AG10803 (cell line): ENCODE measurements around the gene ADM2.
"Not testable (repeated sequence)": the region's sequence is repeated elsewhere in the genome, so short reads cannot be mapped to it uniquely, and the experiment has no call there.

ENCODE experiments used
- DNase-seq: peaks from one replicate; pipeline ENCODE4 v3.0.0; 2010; ENCODE audit warnings: low read depth
- H3K4me3 ChIP-seq: 2 replicates; pipeline ENCODE4 v1.5.1; 2011; ENCODE audit warnings: mild to moderate bottlenecking, low read length, control low read depth
- CTCF ChIP-seq: conservative IDR thresholded peaks from 2 replicates; pipeline ENCODE4 v1.5.1; 2011; ENCODE audit warnings: mild to moderate bottlenecking, low read length, control low read depth, inconsistent platforms

The ADM2 gene

GRCh38 chr22:50481440-50482106 is at the start of gene ADM2:
Gene ADM2, plus strand, starts transcription at chr22:50481543. Its CDS starts 305 bp downstream, at chr22:50481848.
- peak within 1 kb of the TSS; percentile 87 for H3K4me3 ChIP-seq
- DNase-seq = peak; percentile 49
- no peak for TF ChIP-seq CTCF

GRCh38 chr22:50432131-50432876 is 49.0 kb upstream of the ADM2 start:
- no peak for DNase-seq
- no peak for TF ChIP-seq CTCF
- no peak overlapping the region for H3K4me3 ChIP-seq

GRCh38 chr22:50432877-50433510 is 48.3 kb upstream of the ADM2 start:
- DNase-seq, H3K4me3 ChIP-seq: not testable (repeated sequence)

- TF ChIP-seq CTCF = no peak
- H3K4me3 ChIP-seq = no peak overlapping the region
- DNase-seq = no peak
Measured at GRCh38 chr22:50434849-50435248, 46.5 kb upstream of the ADM2 start.

GRCh38 chr22:50435291-50436014 is 45.9 kb upstream of the ADM2 start:
- no peak for DNase-seq

GRCh38 chr22:50436015-50436830 is 45.1 kb upstream of the ADM2 start:
- no peak for DNase-seq
- H3K4me3 ChIP-seq = no peak overlapping the region
- no peak for TF ChIP-seq CTCF

More at GRCh38 chr22:50435291-50436014, 45.9 kb upstream of the ADM2 start:
- no peak for TF ChIP-seq CTCF
- no peak overlapping the region for H3K4me3 ChIP-seq
